Activated naive CD8-positive, alpha-beta T cell treated with anti-CD3 and anti-CD28 coated beads for 36 hours (primary cell): ENCODE results near the gene CASP1. TPM values are rescaled to one million over a fixed set of nuclear protein-coding genes. Genes with fewer than 3 reads are reported as not detected.

Source experiments
- total RNA-seq, 2 experiments: library from RNA; stranded (reverse); gene quantifications; one replicate each; pipeline ENCODE4 v1.2.3, GENCODE V29; 2021

Gene CASP1
- total RNA-seq, 2 experiments from 2014 or later, result 38.9 to 40.1 TPM

Other genes with a start within 250 kb of the CASP1 start
- not detected for gene CASP12, start 136.7 kb downstream of the CASP1 start, total RNA-seq
- 10 to 100 TPM; 43.9 to 51.8 TPM for gene CASP4, start 66.6 kb downstream of the CASP1 start, total RNA-seq
- not detected for gene CASP5, start 12.0 kb downstream of the CASP1 start, total RNA-seq
- 10 to 100 TPM; 16.9 to 17.6 TPM for gene CARD16, start 10.2 kb upstream of the CASP1 start, total RNA-seq
- not detected for gene CARD18, start 104.6 kb upstream of the CASP1 start, total RNA-seq